Stimulated activated CD8-positive, alpha-beta memory T cell treated with anti-CD3 and anti-CD28 coated beads, Interleukin-4, amount 100 ng/mL, for 4 hours (primary cell): ENCODE results near the gene PTTG1IP.
"Not testable (repeated sequence)": the region's sequence is repeated elsewhere in the genome, so short reads cannot be mapped to it uniquely, and the experiment has no call there.

Experiments used
- DNase-seq, 2 donors: peaks; one replicate each; pipeline ENCODE4 v3.0.0-alpha.2; 2020; ENCODE audit warnings: low read depth in 2 of 2, low spot score in 1 of 2

Gene PTTG1IP

GRCh38 chr21:44846224-44846484, 27.3 kb downstream of the PTTG1IP start:
- DNase-seq: no peak

- DNase-seq: no peak
These were observed 27.9 kb downstream of the PTTG1IP start for GRCh38 chr21:44845418-44846223.

GRCh38 chr21:44844256-44844655, 29.2 kb downstream of the PTTG1IP start:
- no peak for DNase-seq

GRCh38 chr21:44842721-44843445, 30.6 kb downstream of the PTTG1IP start:
- no peak for DNase-seq

GRCh38 chr21:44842087-44842486, 31.4 kb downstream of the PTTG1IP start:
- DNase-seq: no peak

GRCh38 chr21:44840771-44841170, 32.7 kb downstream of the PTTG1IP start:
- DNase-seq: no peak

GRCh38 chr21:44838951-44839350, 34.5 kb downstream of the PTTG1IP start:
- no peak for DNase-seq

GRCh38 chr21:44838039-44838895, 35.2 kb downstream of the PTTG1IP start:
- DNase-seq: no peak

GRCh38 chr21:44837537-44837936, 36.0 kb downstream of the PTTG1IP start:
- DNase-seq: no peak

GRCh38 chr21:44836666-44837471, 36.6 kb downstream of the PTTG1IP start:
- DNase-seq: no peak

GRCh38 chr21:44836349-44836665, 37.2 kb downstream of the PTTG1IP start:
- no peak for DNase-seq

GRCh38 chr21:44835647-44835973, 37.9 kb downstream of the PTTG1IP start:
- DNase-seq: no peak

- DNase-seq: no peak
These were observed 38.4 kb downstream of the PTTG1IP start for GRCh38 chr21:44834951-44835646.

- no peak for DNase-seq
These were observed 39.1 kb downstream of the PTTG1IP start for GRCh38 chr21:44834231-44834950.

- no peak for DNase-seq
These were observed 39.8 kb downstream of the PTTG1IP start for GRCh38 chr21:44833663-44834062.

GRCh38 chr21:44832516-44833255, 40.8 kb downstream of the PTTG1IP start:
- not testable (repeated sequence) for DNase-seq

GRCh38 chr21:44831227-44831860, 42.1 kb downstream of the PTTG1IP start:
- no peak for DNase-seq

GRCh38 chr21:44829507-44830092, 43.9 kb downstream of the PTTG1IP start:
- no peak for DNase-seq
